Activated CD4-positive, alpha-beta T cell treated with anti-CD3 and anti-CD28 coated beads, Interleukin-2, amount 50 U/mL, for 16 hours (primary cell): Measurements from ENCODE around the gene SEMA3D.

Experiments used
- DNase-seq: peaks from one replicate; pipeline ENCODE4 v3.0.0-alpha.2; 2020

Gene SEMA3D

GRCh38 chr7:85115862-85116261 lies 71.0 kb downstream of the SEMA3D start:
- DNase-seq = no peak

GRCh38 chr7:85115006-85115405 lies 71.8 kb downstream of the SEMA3D start:
- no peak for DNase-seq

GRCh38 chr7:85114342-85114741 lies 72.5 kb downstream of the SEMA3D start:
- no peak for DNase-seq

GRCh38 chr7:85111761-85112160 lies 75.1 kb downstream of the SEMA3D start:
- DNase-seq = no peak

GRCh38 chr7:85106719-85107118 lies 80.1 kb downstream of the SEMA3D start:
- no peak for DNase-seq

GRCh38 chr7:85104432-85105205 lies 82.2 kb downstream of the SEMA3D start:
- no peak for DNase-seq

- no peak for DNase-seq
Measured at GRCh38 chr7:85103962-85104361, 82.9 kb downstream of the SEMA3D start.

- DNase-seq = no peak
Measured at GRCh38 chr7:85103357-85103756, 83.5 kb downstream of the SEMA3D start.

GRCh38 chr7:85102813-85103350 lies 84.0 kb downstream of the SEMA3D start:
- DNase-seq = no peak

GRCh38 chr7:85101347-85101746 lies 85.5 kb downstream of the SEMA3D start:
- no peak for DNase-seq

- no peak for DNase-seq
Measured at GRCh38 chr7:85097844-85098243, 89.0 kb downstream of the SEMA3D start.

GRCh38 chr7:85095806-85096205 lies 91.0 kb downstream of the SEMA3D start:
- no peak for DNase-seq

- DNase-seq = no peak
Measured at GRCh38 chr7:85095366-85095765, 91.5 kb downstream of the SEMA3D start.

GRCh38 chr7:85094046-85094725 lies 92.7 kb downstream of the SEMA3D start:
- DNase-seq = no peak

- DNase-seq = no peak
Measured at GRCh38 chr7:85091565-85091928, 95.3 kb downstream of the SEMA3D start.

GRCh38 chr7:85090919-85091564 lies 95.8 kb downstream of the SEMA3D start:
- no peak for DNase-seq

- DNase-seq = no peak
Measured at GRCh38 chr7:85090143-85090542, 96.7 kb downstream of the SEMA3D start.

GRCh38 chr7:85081846-85082245 lies 105.0 kb downstream of the SEMA3D start:
- DNase-seq = no peak

GRCh38 chr7:85081392-85081791 lies 105.5 kb downstream of the SEMA3D start:
- no peak for DNase-seq

- no peak for DNase-seq
Measured at GRCh38 chr7:85079434-85079833, 107.4 kb downstream of the SEMA3D start.

GRCh38 chr7:85078181-85078580 lies 108.7 kb downstream of the SEMA3D start:
- no peak for DNase-seq

GRCh38 chr7:85075864-85076263 lies 111.0 kb downstream of the SEMA3D start:
- no peak for DNase-seq

- DNase-seq = no peak
Measured at GRCh38 chr7:85074992-85075391, 111.9 kb downstream of the SEMA3D start.

- no peak for DNase-seq
Measured at GRCh38 chr7:85074016-85074415, 112.8 kb downstream of the SEMA3D start.
